Activated CD4-positive, CD25-positive, alpha-beta regulatory T cell treated with anti-CD3 and anti-CD28 coated beads, Interleukin-2, amount 50 U/mL, for 72 hours (primary cell): ENCODE data around the gene MARVELD2.
"Not testable (repeated sequence)": the region's sequence is repeated elsewhere in the genome, so short reads cannot be mapped to it uniquely, and the experiment has no call there.

Experiments
- DNase-seq: peaks from one replicate; pipeline ENCODE4 v3.0.0; 2021

Gene MARVELD2

GRCh38 chr5:69450116-69450515 is 35.2 kb downstream of the MARVELD2 start:
- DNase-seq: no peak

DNA sequence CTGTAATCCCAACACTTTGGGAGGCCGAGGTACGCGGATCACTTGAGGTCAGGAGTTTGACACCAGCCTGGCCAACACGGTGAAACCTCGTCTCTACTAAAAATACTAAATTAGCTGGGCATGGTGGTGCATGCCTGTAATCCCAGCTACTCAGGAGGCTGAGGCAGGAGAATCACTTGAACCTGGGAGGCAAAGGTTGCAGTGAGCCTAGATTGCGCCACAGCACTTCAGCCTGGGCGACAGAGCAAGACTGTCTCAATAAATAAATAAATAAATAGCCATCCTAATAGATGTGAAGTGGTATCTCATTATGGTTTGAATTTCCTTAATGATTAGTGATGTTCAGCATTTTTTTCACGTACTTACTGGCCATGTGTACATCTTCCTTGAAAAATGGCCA is 35.6 kb downstream of the MARVELD2 start:
- DNase-seq: not testable (repeated sequence)

DNA sequence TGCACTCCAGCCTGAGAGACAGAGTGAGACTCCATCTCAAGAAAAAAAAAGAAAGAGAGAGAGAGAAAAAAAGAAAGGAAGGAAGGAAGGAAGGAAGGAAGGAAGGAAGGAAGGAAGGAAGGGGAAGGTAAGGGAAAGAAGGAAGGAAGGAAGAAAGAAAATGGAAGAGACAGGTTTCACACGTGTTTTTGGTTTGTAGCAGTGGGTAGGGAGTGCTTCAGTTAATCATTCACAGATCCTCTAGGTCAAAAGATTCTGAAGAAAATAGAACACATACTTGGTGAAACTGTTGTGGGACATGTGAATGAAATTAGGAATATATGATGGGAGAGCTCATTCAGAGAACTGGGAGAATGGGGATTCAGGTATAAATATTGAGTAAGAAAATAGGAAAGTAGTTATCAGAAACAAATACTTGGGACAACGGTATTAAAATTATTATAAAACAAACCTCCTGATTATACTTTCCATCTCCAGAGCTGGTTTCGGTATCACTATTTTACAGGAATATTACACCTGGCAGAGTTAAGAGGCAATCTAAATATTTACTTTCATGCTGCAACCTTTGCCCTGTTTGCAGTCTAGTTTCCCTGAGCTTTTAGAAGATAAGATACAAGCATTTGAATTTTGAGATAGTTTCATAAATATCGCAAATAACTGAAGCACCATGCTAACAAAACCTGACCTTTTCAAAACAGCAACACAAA is 37.2 kb downstream of the MARVELD2 start:
- DNase-seq: no peak

DNA sequence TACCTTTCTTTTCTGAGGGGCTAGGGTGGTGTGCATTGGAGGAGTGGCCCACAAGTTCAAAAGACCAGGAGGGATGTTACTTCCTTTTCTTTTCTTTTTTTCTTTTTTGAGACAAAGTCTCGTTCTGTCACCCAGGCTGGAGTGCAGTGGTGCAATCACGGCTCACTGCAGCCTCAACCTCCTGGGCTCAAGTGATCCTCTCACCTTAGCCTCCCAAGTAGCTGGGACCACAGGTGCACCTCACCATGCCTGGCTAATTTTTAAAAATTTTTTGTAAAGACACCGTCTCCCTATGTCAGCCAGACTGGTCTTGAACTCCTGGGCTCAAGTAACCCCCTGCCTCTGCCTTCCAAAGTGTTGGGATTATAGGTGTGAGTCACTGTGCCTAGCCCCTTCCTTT is 38.6 kb downstream of the MARVELD2 start:
- DNase-seq: not testable (repeated sequence)

- DNase-seq: no peak
Measured at GRCh38 chr5:69454460-69455249, 39.7 kb downstream of the MARVELD2 start.

GRCh38 chr5:69455428-69455988 is 40.6 kb downstream of the MARVELD2 start:
- not testable (repeated sequence) for DNase-seq

DNA sequence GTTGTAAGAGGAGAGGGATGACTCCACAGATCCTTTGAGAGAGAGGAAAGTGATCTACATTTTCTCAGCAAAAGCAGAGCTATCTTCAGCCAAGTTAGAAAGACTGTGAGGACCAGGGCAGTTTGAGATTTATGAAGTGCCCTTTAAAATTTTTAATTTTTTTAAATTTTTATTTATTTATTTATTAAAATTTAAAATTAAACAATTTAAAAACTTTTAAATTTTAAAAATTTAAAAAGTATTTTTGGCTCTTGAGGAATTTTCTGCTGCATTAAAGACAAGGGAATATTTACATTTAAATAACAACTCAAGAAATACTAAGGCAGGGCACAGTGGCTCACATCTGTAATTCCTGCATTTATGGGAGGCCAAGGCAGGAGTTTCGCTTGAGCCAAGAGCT is 47.3 kb downstream of the MARVELD2 start:
- no peak for DNase-seq

DNA sequence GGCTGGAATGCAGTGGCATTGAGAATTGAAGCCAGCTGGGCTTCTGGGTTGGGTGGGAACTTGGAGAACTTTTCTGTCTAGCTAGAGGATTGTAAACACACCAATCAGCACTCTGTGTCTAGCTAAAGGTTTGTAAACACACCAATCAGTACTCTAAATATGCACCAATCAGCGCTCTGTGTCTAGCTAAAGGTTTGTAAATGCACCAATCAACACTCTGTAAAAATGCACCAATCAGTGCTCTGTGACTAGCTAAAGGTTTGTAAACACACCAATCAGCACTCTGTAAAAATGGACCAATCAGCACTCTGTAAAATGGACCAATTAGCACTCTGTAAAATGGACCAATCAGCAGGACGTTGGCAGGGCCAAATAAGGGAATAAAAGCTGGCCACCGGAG is 51.5 kb downstream of the MARVELD2 start:
- not testable (repeated sequence) for DNase-seq

- DNase-seq: no peak
Measured at GRCh38 chr5:69467442-69468225, 52.7 kb downstream of the MARVELD2 start.

DNA sequence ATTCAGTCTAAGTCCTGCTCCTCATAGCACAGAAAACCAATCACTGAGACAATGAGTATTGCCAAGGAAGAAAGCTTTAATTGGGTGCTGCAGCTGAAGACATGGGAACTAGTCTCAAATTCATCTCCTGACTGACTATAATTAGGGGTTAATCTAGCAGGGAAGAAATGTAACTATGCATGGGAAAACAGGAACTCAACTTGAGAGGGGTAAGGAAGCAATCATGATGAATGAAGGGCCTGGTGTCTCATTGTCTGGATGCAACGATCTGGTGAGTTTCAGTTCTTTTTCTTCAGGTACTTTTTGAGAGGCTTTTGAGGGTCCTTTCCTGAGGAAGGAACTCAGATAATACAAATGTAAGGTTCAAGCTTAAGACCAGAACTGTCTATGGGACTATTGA is 53.7 kb downstream of the MARVELD2 start:
- no peak for DNase-seq

DNA sequence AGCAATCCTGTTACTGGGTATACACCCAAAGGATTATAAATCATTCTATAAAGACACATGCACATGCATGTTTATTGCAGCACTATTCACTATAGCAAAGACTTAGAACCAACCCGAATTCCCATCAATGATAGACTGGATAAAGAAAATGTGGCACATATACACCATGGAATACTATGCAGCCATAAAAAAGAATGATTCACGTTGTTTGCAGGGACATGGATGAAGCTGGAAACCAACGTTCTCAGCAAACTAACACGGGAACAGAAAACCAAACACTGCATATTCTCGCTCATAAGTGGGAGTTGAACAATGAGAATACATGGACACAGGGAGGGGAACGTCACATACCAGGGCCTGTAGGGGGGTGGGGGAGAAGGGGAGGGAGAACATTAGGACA is 56.6 kb downstream of the MARVELD2 start:
- DNase-seq: not testable (repeated sequence)

- not testable (repeated sequence) for DNase-seq
Measured at GRCh38 chr5:69472535-69473143, 57.7 kb downstream of the MARVELD2 start.

DNA sequence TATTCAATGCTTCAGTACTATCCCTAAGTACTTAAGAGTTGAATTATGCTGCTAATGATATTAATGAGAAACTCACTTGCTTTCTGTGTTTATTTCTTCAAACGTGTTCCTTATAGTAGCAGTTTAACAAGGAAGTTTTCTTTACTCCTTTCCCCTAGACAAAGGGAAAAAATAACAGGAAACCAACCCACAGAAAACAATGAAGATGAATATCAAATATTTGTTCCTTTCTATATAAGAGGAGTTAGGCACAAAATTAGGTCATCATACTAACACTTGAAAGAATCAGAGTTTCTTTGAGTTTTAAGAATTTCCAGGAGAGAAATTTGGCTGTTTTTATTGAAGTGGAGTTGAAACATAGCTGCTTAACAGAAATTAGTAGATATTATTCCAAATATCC is 62.3 kb downstream of the MARVELD2 start:
- no peak for DNase-seq

DNA sequence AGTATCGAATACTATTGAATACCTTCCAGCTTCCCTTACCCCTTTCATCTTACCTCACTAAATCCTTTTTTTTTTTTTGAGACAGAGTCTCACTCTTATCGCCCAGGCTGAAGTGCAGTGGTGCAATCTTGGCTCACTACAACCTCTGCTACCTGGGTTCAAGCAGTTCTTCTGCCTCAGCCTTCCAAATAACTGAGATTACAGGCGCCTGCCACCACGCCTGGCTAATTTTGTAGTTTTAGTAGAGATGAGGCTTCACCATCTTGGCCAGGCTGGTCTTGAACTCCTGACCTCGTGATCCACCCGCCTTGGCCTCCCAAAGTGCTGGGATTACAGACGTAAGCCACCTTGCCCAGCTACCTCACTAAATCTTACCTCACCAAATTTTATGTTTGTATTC is 63.4 kb downstream of the MARVELD2 start:
- not testable (repeated sequence) for DNase-seq

DNA sequence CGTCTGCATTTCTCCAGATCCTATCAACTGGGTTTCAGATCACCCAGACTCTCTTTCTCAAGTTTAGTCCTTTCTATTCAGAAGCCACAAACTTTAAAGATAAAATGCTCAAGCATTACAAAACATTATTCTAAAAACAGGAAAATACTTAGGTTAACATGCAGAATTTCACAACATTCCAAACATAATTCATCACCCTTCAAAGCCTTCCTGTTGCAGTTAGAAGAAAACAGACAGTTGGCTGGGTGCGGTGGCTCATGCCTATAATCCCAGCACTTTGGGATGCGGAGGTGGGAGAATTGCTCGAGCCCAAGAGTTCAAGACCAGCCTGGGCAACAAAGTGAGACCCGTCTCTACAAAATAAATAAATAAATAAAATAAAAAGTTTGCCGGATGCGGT is 70.0 kb downstream of the MARVELD2 start:
- DNase-seq: no peak

- DNase-seq: no peak
Measured at GRCh38 chr5:69485471-69485870, 70.6 kb downstream of the MARVELD2 start.

- no peak for DNase-seq
Measured at GRCh38 chr5:69489246-69489645, 74.3 kb downstream of the MARVELD2 start.

GRCh38 chr5:69491027-69491426 is 76.1 kb downstream of the MARVELD2 start:
- no peak for DNase-seq

GRCh38 chr5:69491838-69492390 is 77.0 kb downstream of the MARVELD2 start:
- no peak for DNase-seq

DNA sequence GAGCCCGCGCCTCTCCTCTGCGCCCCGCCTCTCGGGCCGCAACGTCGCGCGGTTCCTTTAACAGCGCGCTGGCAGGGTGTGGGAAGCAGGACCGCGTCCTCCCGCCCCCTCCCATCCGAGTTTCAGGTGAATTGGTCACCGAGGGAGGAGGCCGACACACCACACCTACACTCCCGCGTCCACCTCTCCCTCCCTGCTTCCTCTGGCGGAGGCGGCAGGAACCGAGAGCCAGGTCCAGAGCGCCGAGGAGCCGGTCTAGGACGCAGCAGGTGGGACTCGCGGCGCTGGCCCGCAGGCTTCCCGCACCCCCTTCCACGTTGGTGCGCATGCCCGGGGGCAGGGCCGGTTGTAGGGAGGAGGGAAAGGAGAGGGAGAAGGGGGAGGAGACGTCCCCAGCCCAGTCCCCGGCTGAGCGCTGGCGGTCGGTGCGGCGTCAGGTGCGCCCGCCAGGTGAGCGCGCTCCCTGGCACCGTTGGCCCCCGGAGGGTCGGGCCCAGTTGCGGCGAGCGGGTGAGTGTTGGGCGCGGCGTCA is 77.5 kb downstream of the MARVELD2 start, which contains the start of gene OCLN:
Gene OCLN, plus strand, starts transcription at position 400 of the 532 bp plus-strand sequence. CDS start 11,455 bp downstream, outside the sequence.
- DNase-seq: peak; percentile 31

- DNase-seq: no peak
Measured at GRCh38 chr5:69492923-69493395, 78.0 kb downstream of the MARVELD2 start.
